ENCODE data around the gene ZFP62.
A peak's percentile ranks its signal among the peaks of the same experiment; 100 is the strongest.

Gene ZFP62

GRCh38 chr5:180853121-180853847 is 7.8 kb downstream of the ZFP62 start:
- TF ChIP-seq POLR2A (IDR thresholded peaks at IDR 0.05; ENCODE audit: low read depth, low read length) = no peak
- DNase-seq (ENCODE audit: insufficient read length, low spot score) (no peak), FAIRE-seq (no peak)

GRCh38 chr5:180852495-180852894 is 8.6 kb downstream of the ZFP62 start:
- no peak for FAIRE-seq
- no peak for DNase-seq (ENCODE audit: insufficient read length, low spot score)
- no peak for TF ChIP-seq POLR2A (IDR thresholded peaks at IDR 0.05; ENCODE audit: low read depth, low read length)

GRCh38 chr5:180850434-180851078 is 10.5 kb downstream of the ZFP62 start:
- no peak for DNase-seq (ENCODE audit: insufficient read length, low spot score)
- TF ChIP-seq POLR2A (IDR thresholded peaks at IDR 0.05; ENCODE audit: low read depth, low read length) = no peak
- no peak for FAIRE-seq

GRCh38 chr5:180849827-180850226 is 11.2 kb downstream of the ZFP62 start:
- DNase-seq (ENCODE audit: insufficient read length, low spot score) = no peak
- no peak for FAIRE-seq
- no peak for TF ChIP-seq POLR2A (IDR thresholded peaks at IDR 0.05; ENCODE audit: low read depth, low read length)

GRCh38 chr5:180848878-180849277 is 12.2 kb downstream of the ZFP62 start:
- no peak for TF ChIP-seq POLR2A (IDR thresholded peaks at IDR 0.05; ENCODE audit: low read depth, low read length)
- no peak for DNase-seq (ENCODE audit: insufficient read length, low spot score)
- FAIRE-seq = no peak

GRCh38 chr5:180848265-180848664 is 12.8 kb downstream of the ZFP62 start:
- no peak for DNase-seq (ENCODE audit: insufficient read length, low spot score)
- FAIRE-seq = no peak
- TF ChIP-seq POLR2A (IDR thresholded peaks at IDR 0.05; ENCODE audit: low read depth, low read length) = no peak

GRCh38 chr5:180847026-180847425 is 14.1 kb downstream of the ZFP62 start:
- no peak for DNase-seq (ENCODE audit: insufficient read length, low spot score)
- TF ChIP-seq POLR2A (IDR thresholded peaks at IDR 0.05; ENCODE audit: low read depth, low read length) = no peak
- no peak for FAIRE-seq

- no peak for FAIRE-seq
- no peak for DNase-seq (ENCODE audit: insufficient read length, low spot score)
- TF ChIP-seq POLR2A (IDR thresholded peaks at IDR 0.05; ENCODE audit: low read depth, low read length) = no peak
Measured at GRCh38 chr5:180844858-180845257, 16.2 kb downstream of the ZFP62 start.

- no peak for TF ChIP-seq POLR2A (IDR thresholded peaks at IDR 0.05; ENCODE audit: low read depth, low read length)
- FAIRE-seq = no peak
- DNase-seq (ENCODE audit: insufficient read length, low spot score) = no peak
Measured at GRCh38 chr5:180844432-180844831, 16.6 kb downstream of the ZFP62 start.

GRCh38 chr5:180839935-180840334 is 21.1 kb downstream of the ZFP62 start:
- FAIRE-seq (no peak), DNase-seq (ENCODE audit: insufficient read length, low spot score) (no peak)

GRCh38 chr5:180839227-180839626 is 21.8 kb downstream of the ZFP62 start:
- FAIRE-seq = no peak
- no peak for DNase-seq (ENCODE audit: insufficient read length, low spot score)
- TF ChIP-seq POLR2A (IDR thresholded peaks at IDR 0.05; ENCODE audit: low read depth, low read length) = no peak

More at GRCh38 chr5:180839935-180840334, 21.1 kb downstream of the ZFP62 start:
- no peak for TF ChIP-seq POLR2A (IDR thresholded peaks at IDR 0.05; ENCODE audit: low read depth, low read length)

- TF ChIP-seq POLR2A (IDR thresholded peaks at IDR 0.05; ENCODE audit: low read depth, low read length) = no peak
Measured at GRCh38 chr5:180837478-180837877, 23.6 kb downstream of the ZFP62 start.

GRCh38 chr5:180832638-180833068 is 28.4 kb downstream of the ZFP62 start:
- no peak for DNase-seq (ENCODE audit: insufficient read length, low spot score)
- no peak for FAIRE-seq
- no peak for TF ChIP-seq POLR2A (IDR thresholded peaks at IDR 0.05; ENCODE audit: low read depth, low read length)

More at GRCh38 chr5:180837478-180837877, 23.6 kb downstream of the ZFP62 start:
- FAIRE-seq = no peak
- DNase-seq (ENCODE audit: insufficient read length, low spot score) = no peak

- TF ChIP-seq POLR2A (IDR thresholded peaks at IDR 0.05; ENCODE audit: low read depth, low read length) = peak; percentile 52; the same call in 1 of the 2 replicates
- peak; percentile 38 for DNase-seq (ENCODE audit: insufficient read length, low spot score)
- no peak for FAIRE-seq
Measured at GRCh38 chr5:180831139-180832093, 29.7 kb downstream of the ZFP62 start.
